T-helper 22 cell (primary cell): ENCODE measurements around the gene EN1.

Experiments
- DNase-seq: peaks from one replicate; pipeline ENCODE4 v3.0.0-alpha.2; 2020; ENCODE audit warnings: low read depth

Gene EN1

GRCh38 chr2:118817469-118817868 lies 30.0 kb downstream of the EN1 start:
- no peak for DNase-seq

GRCh38 chr2:118816669-118817068 lies 30.8 kb downstream of the EN1 start:
- no peak for DNase-seq

GRCh38 chr2:118815731-118816130 lies 31.7 kb downstream of the EN1 start:
- no peak for DNase-seq

GRCh38 chr2:118815314-118815713 lies 32.1 kb downstream of the EN1 start:
- no peak for DNase-seq

- no peak for DNase-seq
Measured at GRCh38 chr2:118814368-118814767, 33.1 kb downstream of the EN1 start.

- no peak for DNase-seq
Measured at GRCh38 chr2:118813601-118814339, 33.7 kb downstream of the EN1 start.

- no peak for DNase-seq
Measured at GRCh38 chr2:118813111-118813510, 34.3 kb downstream of the EN1 start.

- DNase-seq: no peak
Measured at GRCh38 chr2:118812552-118812951, 34.9 kb downstream of the EN1 start.

GRCh38 chr2:118811514-118812115 lies 35.8 kb downstream of the EN1 start:
- DNase-seq: no peak

GRCh38 chr2:118810766-118811165 lies 36.7 kb downstream of the EN1 start:
- no peak for DNase-seq

- no peak for DNase-seq
Measured at GRCh38 chr2:118808429-118808809, 39.0 kb downstream of the EN1 start.

GRCh38 chr2:118807668-118808428 lies 39.6 kb downstream of the EN1 start:
- no peak for DNase-seq

GRCh38 chr2:118806797-118807667 lies 40.4 kb downstream of the EN1 start:
- no peak for DNase-seq

GRCh38 chr2:118805064-118805690 lies 42.3 kb downstream of the EN1 start:
- DNase-seq: no peak

- DNase-seq: no peak
Measured at GRCh38 chr2:118803012-118803411, 44.4 kb downstream of the EN1 start.

- no peak for DNase-seq
Measured at GRCh38 chr2:118801151-118801550, 46.3 kb downstream of the EN1 start.

GRCh38 chr2:118800736-118801135 lies 46.7 kb downstream of the EN1 start:
- no peak for DNase-seq

GRCh38 chr2:118794546-118794945 lies 52.9 kb downstream of the EN1 start:
- DNase-seq: no peak
